Heart left ventricle (tissue), 16 donors: Measurements from ENCODE around the gene PCNX1. TPM values are rescaled to one million over a fixed set of nuclear protein-coding genes. Genes with fewer than 3 reads are reported as not detected.

Source experiments
- ATAC-seq, 4 donors: fragments of 200-7000 bp; cut with Tn5 transposase; one replicate each; pipeline ENCODE4 v1.9.1; 2020 to 2022; ENCODE audit warnings: moderate library complexity in 4 of 4, mild to moderate bottlenecking in 3 of 4, moderate number of reproducible peaks in 1 of 4
- DNase-seq, 5 donors: peaks; one replicate each; pipeline ENCODE4 v3.0.0-alpha.2; 2020
- H3K27ac ChIP-seq, 12 donors: fragments of 200-600 bp; sonication (generic) in 4 of 12; one replicate each; pipeline versions ENCODE4 v1.5.0 to v1.8.0; 2016 to 2022; ENCODE audit warnings: mild to moderate bottlenecking in 2 of 12
- H3K27me3 ChIP-seq, 9 donors: fragments of 200-600 bp; sonication (generic) in 2 of 9; one replicate each; pipeline versions ENCODE4 v1.5.1 to v1.8.0; 2016 to 2022; ENCODE audit warnings: mild to moderate bottlenecking in 3 of 9
- H3K36me3 ChIP-seq, 9 donors: fragments of 200-600 bp; sonication (generic) in 2 of 9; one replicate each; pipeline versions ENCODE4 v1.5.0 to v1.8.0; 2018 to 2022; ENCODE audit warnings: mild to moderate bottlenecking in 2 of 9
- H3K4me1 ChIP-seq, 12 donors: fragments of 200-600 bp; sonication (generic) in 4 of 12; one replicate each; pipeline versions ENCODE4 v1.5.0 to v1.8.0; 2016 to 2022; ENCODE audit warnings: mild to moderate bottlenecking in 3 of 12
- H3K4me3 ChIP-seq, 12 donors: fragments of 200-600 bp; sonication (generic) in 4 of 12; one replicate each; pipeline versions ENCODE4 v1.5.0 to v1.8.0; 2017 to 2022; ENCODE audit warnings: mild to moderate bottlenecking in 9 of 12, moderate library complexity in 4 of 12
- H3K9me3 ChIP-seq, 12 donors: fragments of 200-600 bp; sonication (generic) in 4 of 12; one replicate each; pipeline versions ENCODE4 v1.5.0 to v1.8.0; 2016 to 2022; ENCODE audit warnings: mild to moderate bottlenecking in 1 of 12
- POLR2A ChIP-seq, 2 donors: fragments of 450-650 bp; IDR thresholded peaks; one replicate each; pipeline ENCODE4 v1.6.1; 2017; ENCODE audit warnings: antibody characterized with exemption in 2 of 2, mild to moderate bottlenecking in 2 of 2, moderate library complexity in 2 of 2
- WGBS, 4 donors: extraction: QIAGEN DNeasy Blood & Tissue Kit in 2 of 4; methylation state at CpG; one replicate each; pipeline versions ENCODE4 v1.1.5 to v1.1.7; 2013 to 2018; 5-methylcytosine and 5-hydroxymethylcytosine counted together
- intact Hi-C, 10 donors: fragments of 100-400 bp; cut with DNase I; formaldehyde crosslinking; loops; one replicate each; pipeline versions ENCODE4 v1.11.1 to v1.14.2; 2022
- polyA plus RNA-seq, 2 donors: library from polyadenylated mRNA; stranded (reverse); fragments of 200-250 nt; gene quantifications; one replicate each; pipeline ENCODE4 v1.2.3, GENCODE V29; 2013
- total RNA-seq, 9 donors: library from RNA; depleted of rRNA in 2 of 9; stranded (reverse); fragments of >200 nt in 2 of 9; fragmentation: NEBNext Ultra II Directional in 3 of 9; extraction: Animal tissue kit (Norgen Biotek cat#: 25700) in 3 of 9; gene quantifications; one replicate each; pipeline versions ENCODE4 v1.1.0 to v1.2.4, GENCODE V29; 2016 to 2023
- TF ChIP-seq, protein P1 (sequence below), 12 donors: fragments of 200-600 bp; sonication (generic) in 4 of 12; IDR thresholded peaks; one replicate each; pipeline versions ENCODE4 v1.5.0 to v1.8.0; 2018 to 2022; ENCODE audit warnings: antibody characterized with exemption in 12 of 12, mild to moderate bottlenecking in 5 of 12
- donor health status: ischemic (EF 13 %, LVEDD 7.1; RV severe dilation, severe dysfunction).
- donor health status: healthy with polysubstance abuse.
- donor health status: DM: no; HTN: yes; CAD: no.
- donor health status: DM: no; HTN: no; CAD: no.
- donor health status: ischemic (EF 25% LVEDD 6.9; RV normal size, moderate dysfunction).
- donor health status: ischemic (EF 25% LVEDD 5.7; RV mildly dilated, moderate dysfunction).
- donor health status: healthy.
- donor health status: DM: yes; HTN: yes; CAD: no.
- donor health status: ischemic (EF 35%, LVEDD 5.7; RV mildly dilated, moderate dysfunction).
- donor health status: nonischemic (EF 11% LVEDD 7.7; RV severe dilation, severe dysfunction).
- donor health status: DM: yes; HTN: yes; CAD: no.
- donor health status: PGD.
- donor health status: ischemic (EF 29% LVEDD 5.4; RV normal size, mild dysfunction).
- donor health status: nonischemic (EF 23%, LVEDD 6.1; RV moderate dilation, normal function).

PCNX1 gene
- total and polyA plus RNA-seq, 11 donors = 6.1 to 64.7 (median 52.7) TPM

DNA sequence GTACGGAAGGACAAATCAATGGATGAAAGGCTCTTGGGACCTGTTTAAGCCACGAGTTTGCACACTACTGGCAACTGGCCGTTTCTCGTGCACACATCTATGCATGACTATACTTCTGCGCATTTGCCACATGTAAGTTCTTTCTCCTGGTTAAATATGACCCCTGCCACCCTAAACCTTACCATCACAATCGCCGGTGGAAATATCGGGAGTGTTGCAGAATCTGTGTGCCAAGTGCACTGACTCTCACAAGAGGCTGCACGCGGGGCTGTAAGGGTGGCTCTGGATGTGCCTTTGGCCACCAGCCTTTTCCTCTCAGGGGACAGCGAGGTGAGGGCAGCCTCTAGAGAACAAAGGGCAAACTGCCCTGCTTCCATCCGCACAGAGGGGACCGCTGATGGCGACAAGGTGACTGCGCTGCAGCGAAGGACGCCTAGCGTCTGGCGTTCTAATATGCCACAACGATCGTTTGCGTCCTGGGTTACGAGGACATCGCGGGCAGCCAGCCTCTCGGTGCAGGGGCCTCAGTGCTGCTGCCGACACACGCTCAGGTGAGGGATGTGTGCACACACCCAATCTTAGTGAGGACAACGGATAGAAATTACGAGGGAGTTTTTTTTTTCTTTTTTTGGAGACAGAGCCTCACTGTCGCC, 232.2 kb downstream of the PCNX1 start:
- DNase-seq (no peak), ATAC-seq (peak in 1 of 4 donors; percentile 26)
- peak overlapping the region in 2 of 12 donors; percentile 7 to 28 for H3K4me3 ChIP-seq
- H3K27me3 ChIP-seq = no peaks in the 10 kb centered on the region
- TF ChIP-seq, protein P1, sequence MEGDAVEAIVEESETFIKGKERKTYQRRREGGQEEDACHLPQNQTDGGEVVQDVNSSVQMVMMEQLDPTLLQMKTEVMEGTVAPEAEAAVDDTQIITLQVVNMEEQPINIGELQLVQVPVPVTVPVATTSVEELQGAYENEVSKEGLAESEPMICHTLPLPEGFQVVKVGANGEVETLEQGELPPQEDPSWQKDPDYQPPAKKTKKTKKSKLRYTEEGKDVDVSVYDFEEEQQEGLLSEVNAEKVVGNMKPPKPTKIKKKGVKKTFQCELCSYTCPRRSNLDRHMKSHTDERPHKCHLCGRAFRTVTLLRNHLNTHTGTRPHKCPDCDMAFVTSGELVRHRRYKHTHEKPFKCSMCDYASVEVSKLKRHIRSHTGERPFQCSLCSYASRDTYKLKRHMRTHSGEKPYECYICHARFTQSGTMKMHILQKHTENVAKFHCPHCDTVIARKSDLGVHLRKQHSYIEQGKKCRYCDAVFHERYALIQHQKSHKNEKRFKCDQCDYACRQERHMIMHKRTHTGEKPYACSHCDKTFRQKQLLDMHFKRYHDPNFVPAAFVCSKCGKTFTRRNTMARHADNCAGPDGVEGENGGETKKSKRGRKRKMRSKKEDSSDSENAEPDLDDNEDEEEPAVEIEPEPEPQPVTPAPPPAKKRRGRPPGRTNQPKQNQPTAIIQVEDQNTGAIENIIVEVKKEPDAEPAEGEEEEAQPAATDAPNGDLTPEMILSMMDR (IDR thresholded peaks at IDR 0.05) = peak in 2 of 12 donors; percentile 11
- no peak for TF ChIP-seq POLR2A (IDR thresholded peaks at IDR 0.05)
- intact Hi-C loops = loop anchor here (1.0 to 10.0 kb wide), 8 partner anchors 175 to 718 kb away; partner anchors contain the start of gene SIPA1L1 (in 3 of the 10)
- H3K36me3 ChIP-seq = no peaks in the 10 kb centered on the region
- H3K9me3 ChIP-seq = peaks cover 0 to 11% (median 0%) of the 10 kb centered on the region in 12 donors
- 75 to 81% (median 78%) methylated on average over 31 of the region's 31 CpGs for WGBS, 4 donors
- peaks cover 0 to 33% (median 0%) of the 10 kb centered on the region in 12 donors for H3K4me1 ChIP-seq
- H3K27ac ChIP-seq = no peak overlapping the region

GRCh38 chr14:71140157-71140556, 232.9 kb downstream of the PCNX1 start:
- WGBS, 4 donors = 89 to 100% (median 95%) methylated on average over 2 of the region's 2 CpGs

GRCh38 chr14:71141701-71142374, 234.6 kb downstream of the PCNX1 start:
- TF ChIP-seq POLR2A (IDR thresholded peaks at IDR 0.05) = no peak
- TF ChIP-seq, protein P1 (IDR thresholded peaks at IDR 0.05) = no peak
- Histone ChIP-seq H3K4me3 (no peak overlapping the region), H3K36me3 (no peaks in the 10 kb centered on the region), H3K4me1 (peaks cover 0 to 33% (median 0%) of the 10 kb centered on the region in 12 donors), H3K27me3 (no peaks in the 10 kb centered on the region), H3K9me3 (peaks cover 0 to 4% (median 0%) of the 10 kb centered on the region in 12 donors), H3K27ac (no peak overlapping the region)
- no peak for DNase-seq
- WGBS, 4 donors = 92 to 96% (median 92%) methylated on average over 4 of the region's 4 CpGs
- no peak for ATAC-seq
- intact Hi-C loops = loop anchor here in 3 of 10 donors (5.0 to 10.0 kb wide), 3 partner anchors 180 to 1283 kb away; partner anchors contain the start of gene SIPA1L1 (in 1 of the 3)

More at GRCh38 chr14:71140157-71140556, 232.9 kb downstream of the PCNX1 start:
- Histone ChIP-seq H3K27me3 (no peaks in the 10 kb centered on the region), H3K4me1 (peaks cover 0 to 33% (median 0%) of the 10 kb centered on the region in 12 donors), H3K36me3 (no peaks in the 10 kb centered on the region), H3K4me3 (no peak overlapping the region), H3K9me3 (peaks cover 0 to 11% (median 0%) of the 10 kb centered on the region in 12 donors), H3K27ac (no peak overlapping the region)
- no peak for TF ChIP-seq POLR2A (IDR thresholded peaks at IDR 0.05)
- TF ChIP-seq, protein P1 (IDR thresholded peaks at IDR 0.05) = no peak
- intact Hi-C loops = loop anchor here in 3 of 10 donors (5.0 to 10.0 kb wide), 3 partner anchors 182 to 1285 kb away; partner anchors contain the start of gene SIPA1L1 (in 1 of the 3)
- DNase-seq (no peak), ATAC-seq (no peak)
